AG08395 (cell line): ENCODE measurements around the gene NEURL1B.

Source experiments
- DNase-seq: peaks from one replicate; pipeline ENCODE4 v3.0.0; 2012; ENCODE audit warnings: mixed read lengths, low spot score

The NEURL1B gene

DNA sequence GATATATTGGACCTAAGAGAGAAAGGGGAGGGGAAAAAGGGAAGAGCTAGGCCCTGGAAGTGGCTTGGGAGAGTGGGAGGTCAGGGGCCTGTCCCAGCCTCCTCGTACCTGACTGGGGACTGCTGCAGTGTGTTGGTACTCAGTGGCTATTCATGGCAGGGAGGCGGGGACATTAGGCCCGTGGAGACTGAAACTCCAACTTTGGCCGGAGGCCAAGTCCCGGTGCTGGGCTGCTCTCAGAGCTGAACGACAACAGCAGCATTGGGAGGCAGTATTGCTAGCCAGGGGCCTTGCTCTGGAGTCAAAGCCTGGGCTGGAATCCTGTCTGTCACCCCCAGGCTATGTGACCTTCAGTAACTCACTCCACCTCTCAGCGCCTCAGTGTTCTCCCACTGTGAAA lies 37.8 kb downstream of the NEURL1B start:
- DNase-seq = no peak

GRCh38 chr5:172679628-172680212 lies 38.7 kb downstream of the NEURL1B start:
- no peak for DNase-seq

DNA sequence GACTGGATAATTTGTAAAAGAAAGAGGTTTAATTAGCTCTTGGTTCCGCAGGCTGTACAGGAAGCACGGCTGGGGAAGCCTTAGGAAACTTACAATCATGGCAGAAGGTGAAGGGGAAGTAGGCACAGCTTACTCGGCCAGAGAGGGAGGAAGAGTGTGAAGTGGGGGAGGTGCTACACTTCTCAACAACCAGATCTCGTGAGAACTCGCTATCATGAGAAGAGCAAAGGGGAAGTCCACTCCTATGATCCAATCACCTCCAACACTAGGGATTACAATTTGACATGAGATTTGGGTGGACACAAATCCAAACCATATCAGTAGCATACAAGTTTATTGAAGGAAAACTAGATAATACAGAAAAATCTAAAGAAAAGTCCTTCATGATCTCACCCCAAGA lies 39.9 kb downstream of the NEURL1B start:
- no peak for DNase-seq

GRCh38 chr5:172681421-172681820 lies 40.4 kb downstream of the NEURL1B start:
- no peak for DNase-seq

DNA sequence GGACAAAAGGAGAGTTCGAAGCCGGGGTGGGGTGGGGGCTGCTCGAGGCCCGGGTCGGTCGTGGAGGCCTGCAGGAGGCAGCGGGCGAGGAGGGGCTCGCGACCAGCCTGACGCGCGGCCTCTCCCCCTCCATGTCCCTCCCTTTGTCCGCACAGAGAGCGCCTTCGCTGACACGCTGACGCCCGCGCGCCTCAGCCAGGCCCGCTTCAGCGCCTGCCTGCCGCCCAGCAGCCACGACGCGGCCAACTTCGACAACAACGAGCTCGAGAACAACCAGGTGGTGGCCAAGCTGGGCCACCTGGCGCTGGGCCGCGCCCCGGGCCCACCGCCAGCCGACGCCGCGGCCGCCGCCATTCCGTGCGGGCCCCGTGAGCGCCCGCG lies 42.2 kb downstream of the NEURL1B start:
- no peak for DNase-seq

DNA sequence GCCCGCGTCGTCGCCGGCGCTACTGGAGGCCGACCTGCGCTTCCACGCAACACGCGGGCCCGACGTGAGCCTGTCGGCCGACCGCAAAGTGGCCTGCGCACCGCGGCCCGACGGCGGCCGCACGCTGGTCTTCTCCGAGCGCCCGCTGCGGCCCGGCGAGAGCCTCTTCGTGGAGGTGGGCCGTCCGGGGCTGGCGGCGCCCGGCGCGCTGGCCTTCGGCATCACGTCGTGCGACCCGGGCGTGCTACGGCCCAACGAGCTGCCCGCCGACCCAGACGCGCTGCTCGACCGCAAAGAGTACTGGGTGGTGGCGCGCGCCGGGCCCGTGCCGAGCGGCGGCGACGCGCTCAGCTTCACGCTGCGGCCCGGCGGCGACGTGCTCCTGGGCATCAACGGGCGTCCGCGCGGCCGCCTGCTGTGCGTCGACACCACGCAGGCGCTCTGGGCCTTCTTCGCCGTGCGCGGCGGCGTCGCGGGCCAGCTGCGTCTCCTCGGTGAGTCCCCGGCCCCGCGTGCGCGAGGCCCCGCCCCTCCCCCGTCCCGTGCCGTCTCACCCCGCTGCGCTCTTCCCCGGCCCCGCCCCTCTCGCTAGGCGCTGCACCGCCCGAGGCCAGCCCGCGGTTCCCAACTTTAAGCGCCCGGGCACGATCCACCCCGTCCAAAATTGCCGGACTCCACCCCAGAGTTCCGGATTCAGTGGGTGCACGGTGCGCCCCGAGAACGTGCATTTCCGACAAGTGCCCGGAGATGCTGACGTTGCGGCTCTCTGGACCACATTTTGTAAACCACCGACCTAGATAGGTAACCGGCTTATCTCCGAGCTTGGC lies 42.8 kb downstream of the NEURL1B start:
- DNase-seq = no peak

DNA sequence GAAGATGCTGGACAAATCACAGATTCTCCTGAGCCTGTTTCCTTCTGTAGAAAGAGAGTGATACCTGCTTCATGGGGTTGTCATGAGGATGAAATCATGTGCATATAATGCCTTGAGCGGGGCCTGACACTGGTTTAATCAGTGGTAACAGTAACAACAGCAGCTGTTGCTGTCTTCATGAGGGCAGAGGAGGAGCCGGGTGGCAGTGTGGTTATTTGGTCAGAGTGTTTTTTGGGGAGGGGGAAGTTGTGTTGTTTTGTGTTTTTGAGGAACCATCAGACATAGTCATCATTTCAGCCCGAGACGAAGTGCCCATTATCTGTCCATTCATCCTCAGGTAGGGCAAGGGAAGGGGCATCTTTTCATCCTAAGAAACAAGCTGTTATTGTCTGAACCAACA lies 44.0 kb downstream of the NEURL1B start:
- DNase-seq = no peak

DNA sequence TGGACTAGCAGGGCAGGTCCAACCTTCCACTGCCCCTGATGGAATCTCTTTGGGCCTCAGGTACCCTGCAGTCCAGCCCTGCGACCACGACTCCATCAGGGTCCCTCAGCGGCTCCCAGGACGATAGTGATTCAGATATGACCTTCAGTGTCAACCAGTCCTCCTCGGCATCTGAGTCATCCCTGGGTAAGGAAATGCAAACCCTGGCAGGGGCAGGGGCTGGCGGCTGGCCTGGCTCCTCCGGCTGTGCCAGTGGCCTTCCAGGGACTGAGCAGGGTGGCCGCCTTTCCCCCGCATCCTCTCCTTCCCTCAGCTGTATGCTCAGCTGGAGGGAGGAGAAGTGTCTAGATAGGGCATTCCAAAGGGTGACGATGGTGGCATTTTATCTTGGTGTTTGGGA lies 45.0 kb downstream of the NEURL1B start:
- no peak for DNase-seq

DNA sequence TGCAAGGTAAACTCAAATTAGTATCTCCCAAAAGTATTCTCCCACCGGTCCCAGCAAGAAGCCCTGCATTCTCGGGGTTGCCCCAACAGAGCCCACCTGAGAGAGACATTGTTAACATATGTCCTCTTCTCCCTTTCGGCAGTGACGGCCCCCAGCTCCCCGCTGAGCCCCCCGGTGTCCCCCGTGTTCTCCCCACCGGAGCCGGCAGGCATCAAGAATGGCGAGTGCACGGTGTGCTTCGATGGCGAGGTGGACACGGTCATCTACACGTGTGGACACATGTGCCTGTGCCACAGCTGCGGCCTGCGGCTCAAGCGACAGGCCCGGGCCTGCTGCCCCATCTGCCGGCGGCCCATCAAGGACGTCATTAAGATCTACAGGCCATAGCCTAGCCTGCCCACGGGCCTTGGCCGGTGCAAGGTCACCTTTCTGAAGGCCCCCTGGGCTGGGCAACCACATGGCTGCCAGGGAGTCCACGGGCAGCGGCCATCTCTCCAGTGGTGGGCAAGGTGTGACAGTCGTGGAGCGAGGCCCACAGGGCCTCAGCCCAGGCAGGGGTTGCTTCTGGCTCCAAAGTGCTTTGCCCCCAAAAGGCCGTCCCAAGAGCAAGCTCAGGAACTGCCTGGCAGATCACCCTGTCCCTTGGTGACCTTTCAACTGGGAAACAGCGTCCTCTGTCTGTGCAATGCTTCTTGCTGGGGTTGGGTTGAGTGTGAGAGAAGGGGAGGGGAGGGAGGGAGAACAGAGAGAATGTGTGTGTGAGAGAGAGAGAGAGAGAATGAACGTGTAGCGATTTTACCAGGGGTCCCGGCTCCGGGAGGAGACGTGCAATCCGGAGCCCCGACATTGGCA lies 45.7 kb downstream of the NEURL1B start:
- DNase-seq = no peak

GRCh38 chr5:172687940-172688339 lies 46.9 kb downstream of the NEURL1B start:
- DNase-seq = no peak

GRCh38 chr5:172688349-172689217 lies 47.5 kb downstream of the NEURL1B start:
- DNase-seq = peak; percentile 25

DNA sequence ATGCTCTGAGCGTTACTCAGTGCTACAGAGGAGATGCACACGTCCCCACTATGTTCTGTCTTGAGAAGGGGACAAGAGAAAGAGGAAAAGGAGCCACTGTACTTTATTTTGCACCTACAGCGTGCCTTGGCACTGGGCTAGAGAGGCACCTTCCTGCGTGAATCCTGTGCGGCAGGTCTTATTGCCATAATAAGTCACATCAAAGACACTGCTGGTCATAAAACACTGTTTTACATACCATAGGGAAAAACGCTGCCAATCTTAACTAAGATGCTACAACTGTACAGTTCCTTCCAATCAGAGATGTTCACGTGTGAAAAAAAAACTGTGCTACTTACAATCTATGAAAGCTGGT lies 48.1 kb downstream of the NEURL1B start:
- DNase-seq = no peak

DNA sequence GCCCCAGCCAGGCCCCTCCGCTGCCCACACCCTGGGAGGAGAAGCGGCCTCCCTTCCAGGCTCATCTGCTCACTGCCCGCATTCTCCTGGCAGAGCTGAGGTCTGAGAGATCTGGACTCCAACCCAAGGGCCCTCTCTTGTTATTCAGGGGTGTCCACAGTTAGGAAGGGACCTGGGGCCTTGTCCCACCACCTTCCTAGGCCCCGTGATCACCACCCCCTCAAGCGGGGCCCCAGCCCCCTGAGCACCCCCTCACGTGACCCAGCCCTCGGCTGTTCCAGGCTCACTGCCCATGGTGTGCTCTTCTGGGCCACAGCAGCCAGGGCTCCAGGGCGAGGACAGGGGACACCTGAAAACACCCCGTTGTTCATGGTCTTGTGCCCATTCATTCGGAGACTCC lies 48.7 kb downstream of the NEURL1B start:
- no peak for DNase-seq

GRCh38 chr5:172690258-172691075 lies 49.4 kb downstream of the NEURL1B start:
- no peak for DNase-seq

DNA sequence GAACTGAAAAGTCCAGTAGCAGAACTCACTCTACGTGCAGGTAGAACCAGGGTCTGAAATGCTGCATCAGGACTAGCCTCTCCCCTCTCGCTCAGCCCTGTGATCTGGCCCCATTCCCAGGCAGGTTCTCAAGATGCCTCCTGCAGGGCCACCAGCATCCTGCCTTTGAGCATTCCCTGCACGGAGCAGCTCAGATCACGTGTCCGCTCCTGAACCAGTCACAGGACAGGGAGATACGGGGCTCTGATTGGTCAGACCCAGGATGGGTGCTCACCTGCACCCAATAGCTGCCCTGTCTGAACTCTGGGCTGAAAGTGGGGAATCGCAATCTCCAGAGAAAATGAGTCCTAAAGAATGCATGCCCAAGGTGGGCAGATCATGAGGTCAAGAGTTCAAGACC lies 50.8 kb downstream of the NEURL1B start:
- DNase-seq = no peak

DNA sequence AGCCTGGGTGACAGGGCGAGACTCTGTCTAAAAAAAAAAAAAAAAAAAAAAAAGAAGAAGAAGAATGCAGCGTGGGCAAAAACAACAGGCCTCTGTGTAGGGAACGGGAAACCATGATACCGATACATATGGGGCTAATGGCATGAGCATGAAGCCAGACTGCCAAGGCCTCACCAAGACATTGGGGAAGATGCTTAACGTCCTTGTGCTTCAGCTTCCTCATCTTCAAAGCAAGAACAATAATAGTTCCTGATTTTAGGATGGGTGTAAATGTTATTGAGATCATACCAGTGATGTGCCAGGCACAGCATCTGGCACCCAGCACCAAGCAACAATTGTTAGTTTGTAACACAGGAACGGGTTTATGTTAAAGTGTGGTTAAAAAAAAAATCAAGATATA lies 51.4 kb downstream of the NEURL1B start:
- DNase-seq = no peak

DNA sequence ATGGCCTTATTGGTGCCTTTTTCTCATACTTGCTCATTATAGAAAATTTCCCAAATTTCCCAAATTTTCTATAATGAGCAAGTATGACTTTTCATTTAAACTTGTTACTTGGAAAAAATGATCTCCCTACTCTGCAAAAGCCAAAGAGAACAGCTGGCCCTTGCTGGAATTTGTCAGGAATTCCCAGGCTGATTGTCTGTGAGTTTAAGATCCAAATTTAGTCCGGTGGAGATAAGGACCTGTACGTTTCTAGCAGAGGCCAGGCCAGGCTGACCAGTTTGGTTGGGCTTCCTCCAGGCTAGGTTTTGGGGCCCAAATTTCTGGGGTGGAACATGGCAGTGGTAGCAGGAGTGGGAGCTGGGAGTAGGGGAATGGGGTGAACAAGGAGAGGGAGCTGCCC lies 51.9 kb downstream of the NEURL1B start:
- no peak for DNase-seq

DNA sequence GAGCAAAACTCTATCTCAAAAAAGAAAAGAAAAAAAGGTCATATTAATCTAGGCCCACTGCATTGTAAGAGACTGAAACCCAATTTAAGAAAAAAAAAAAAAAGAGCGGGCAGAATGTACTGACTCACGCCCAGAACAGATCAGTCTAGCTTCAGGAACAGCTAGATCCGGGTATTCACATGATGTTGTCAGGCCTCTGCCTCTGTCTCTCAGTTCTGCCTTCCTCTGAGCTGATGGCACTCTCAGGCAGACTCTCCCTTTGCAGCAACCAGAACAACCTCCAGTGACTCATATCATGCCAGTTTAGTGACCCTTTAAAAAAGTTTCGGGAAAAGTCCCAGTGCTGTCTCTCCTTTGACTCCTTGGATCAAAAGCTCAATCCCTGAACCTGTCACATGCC lies 53.0 kb downstream of the NEURL1B start:
- DNase-seq = no peak

DNA sequence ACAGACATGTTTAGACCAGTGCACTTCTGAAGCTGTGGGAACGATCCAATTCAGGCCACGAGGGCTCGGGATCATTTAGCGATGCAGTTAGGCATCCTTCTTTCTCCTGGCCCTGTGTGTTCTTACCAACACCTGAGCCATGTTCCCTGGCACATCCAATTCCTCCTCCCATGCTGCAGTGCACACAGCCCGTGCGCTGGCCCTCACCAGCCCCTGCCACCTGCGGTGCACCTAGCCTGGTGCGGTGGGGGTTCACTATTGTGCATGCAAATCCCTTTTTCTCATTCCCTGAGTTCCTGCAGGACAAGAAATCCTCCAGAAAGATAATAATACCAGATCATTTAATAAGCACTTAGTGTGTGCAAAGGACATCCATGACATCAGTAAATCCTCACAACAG lies 53.5 kb downstream of the NEURL1B start:
- no peak for DNase-seq

DNA sequence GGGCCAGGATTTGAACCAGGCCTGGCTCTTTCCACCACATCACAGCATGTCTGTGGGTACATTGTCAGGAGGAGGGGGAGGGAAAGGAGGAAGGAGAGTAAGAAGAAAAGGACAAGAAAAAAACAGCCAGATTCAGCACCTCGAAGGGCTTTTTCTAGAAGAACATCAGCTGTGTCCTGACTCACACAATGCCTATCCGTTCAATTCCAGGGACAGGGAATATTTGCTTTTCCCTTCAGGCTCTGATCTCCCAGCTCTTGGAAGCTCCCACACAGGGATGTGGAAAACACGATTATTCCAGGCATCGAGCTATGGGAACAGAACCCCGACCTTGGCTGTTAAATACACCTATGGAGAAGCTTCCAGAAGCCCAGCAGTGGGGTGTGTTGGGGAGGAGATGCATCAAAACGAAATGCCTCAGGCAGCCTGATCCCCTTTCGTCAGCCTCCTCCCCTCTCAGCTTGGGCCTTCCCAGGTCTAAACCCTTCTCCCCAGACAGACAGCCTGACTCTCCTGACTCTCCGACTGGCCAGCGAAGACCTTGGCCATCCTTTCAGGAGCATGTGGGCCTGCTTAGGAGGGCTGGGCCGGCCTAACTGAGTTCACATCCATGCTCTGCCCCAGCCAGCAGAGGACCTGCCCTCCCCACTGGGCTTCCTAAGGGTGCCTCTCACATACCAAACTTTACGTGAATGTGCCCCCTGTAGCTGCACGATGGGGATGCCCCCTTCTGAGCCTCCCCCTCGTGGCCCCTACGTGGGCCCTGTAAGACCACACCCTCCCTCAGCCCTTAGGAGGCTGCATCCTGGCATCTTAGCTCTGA lies 54.4 kb downstream of the NEURL1B start:
- no peak for DNase-seq
